GM18868 (cell line): ENCODE measurements around the gene ASB4.
"Not testable (repeated sequence)": the region's sequence is repeated elsewhere in the genome, so short reads cannot be mapped to it uniquely, and the experiment has no call there.

Experiments
- ATAC-seq: cut with Tn5 transposase; IDR thresholded peaks from one replicate; pipeline ENCODE4 v1.9.1; 2021; ENCODE audit warnings: mild to moderate bottlenecking, moderate library complexity; ENCODE audit not compliant: unreplicated experiment

ASB4 gene

DNA sequence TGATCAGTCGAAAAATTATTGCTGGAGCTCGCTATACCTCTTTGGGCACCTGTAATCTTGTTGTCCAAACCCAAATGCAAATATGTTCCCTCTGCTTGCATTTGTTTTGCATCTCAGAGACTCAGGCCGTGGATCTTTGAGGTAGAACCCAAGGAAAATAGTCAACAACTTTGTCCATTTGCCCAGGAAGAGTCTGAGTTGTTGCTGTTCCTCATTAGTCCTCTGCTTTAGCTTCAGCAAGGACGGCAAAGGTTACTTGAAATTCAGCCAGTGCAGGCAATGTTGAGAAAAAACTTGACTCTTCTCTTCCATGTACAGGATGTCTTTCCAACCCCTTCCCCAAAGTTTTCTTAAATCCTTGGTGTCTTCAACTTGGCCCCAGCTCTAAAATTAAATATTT is 64.8 kb downstream of the ASB4 start:
- ATAC-seq: no peak

DNA sequence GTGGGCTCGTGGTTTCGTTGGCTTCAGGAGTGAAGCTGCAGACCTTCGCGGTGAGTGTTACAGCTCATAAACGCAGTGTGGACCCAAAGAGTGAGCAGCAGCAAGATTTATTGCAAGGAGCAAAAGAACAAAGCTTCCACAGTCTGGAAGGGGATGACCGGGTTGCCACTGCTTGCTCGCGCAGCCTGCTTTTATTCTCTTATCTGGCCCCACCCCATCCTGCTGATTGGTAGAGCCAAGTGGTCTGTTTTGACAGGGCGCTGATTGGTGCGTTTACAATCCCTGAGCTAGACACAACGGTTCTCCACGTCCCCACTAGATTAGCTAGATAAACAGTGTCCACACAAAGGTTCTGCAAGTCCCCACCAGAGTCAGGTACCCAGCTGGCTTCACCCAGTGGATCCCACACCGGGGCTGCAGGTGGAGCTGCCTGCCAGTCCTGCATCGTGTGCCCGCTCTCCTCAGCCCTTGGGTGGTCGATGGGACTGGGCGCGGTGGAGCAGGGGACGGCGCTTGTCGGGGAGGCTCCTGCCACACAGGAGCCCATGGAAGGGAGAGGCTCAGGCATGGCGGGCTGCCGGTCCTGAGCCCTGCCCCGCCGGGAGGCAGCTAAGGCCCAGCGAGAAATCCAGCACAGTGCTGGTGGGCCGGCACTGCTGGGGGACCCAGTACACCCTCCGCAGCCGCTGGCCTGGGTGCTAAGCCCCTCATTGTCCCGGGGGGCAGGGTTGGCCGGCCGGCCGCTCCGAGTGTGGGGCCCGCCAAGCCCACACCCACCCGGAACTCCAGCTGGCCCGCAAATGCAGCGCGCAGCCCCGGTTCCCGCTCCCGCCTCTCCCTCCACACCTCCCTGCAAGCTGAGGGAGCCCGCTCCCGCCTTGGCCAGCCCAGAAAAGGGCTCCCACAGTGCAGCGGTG is 66.5 kb downstream of the ASB4 start:
- ATAC-seq: not testable (repeated sequence)

DNA sequence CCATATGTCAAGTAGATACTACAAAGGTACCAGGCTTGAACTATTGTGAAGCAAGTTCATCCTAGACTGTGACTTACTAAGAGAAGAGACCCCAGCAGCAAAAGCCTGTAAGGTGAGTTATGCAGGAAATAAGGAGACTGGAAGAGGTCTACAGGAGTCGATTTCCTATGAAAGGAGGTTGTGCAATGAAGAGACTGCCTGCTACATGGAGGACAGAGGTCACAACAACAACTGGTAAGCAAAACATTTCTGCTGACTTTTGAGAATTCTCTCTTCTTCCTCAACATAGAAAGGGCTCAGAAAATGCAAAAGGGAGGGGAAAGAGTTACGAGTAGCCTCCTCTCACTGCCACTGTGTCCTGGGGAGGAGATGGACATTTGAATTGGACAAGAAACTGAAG is 68.2 kb downstream of the ASB4 start:
- ATAC-seq: no peak

DNA sequence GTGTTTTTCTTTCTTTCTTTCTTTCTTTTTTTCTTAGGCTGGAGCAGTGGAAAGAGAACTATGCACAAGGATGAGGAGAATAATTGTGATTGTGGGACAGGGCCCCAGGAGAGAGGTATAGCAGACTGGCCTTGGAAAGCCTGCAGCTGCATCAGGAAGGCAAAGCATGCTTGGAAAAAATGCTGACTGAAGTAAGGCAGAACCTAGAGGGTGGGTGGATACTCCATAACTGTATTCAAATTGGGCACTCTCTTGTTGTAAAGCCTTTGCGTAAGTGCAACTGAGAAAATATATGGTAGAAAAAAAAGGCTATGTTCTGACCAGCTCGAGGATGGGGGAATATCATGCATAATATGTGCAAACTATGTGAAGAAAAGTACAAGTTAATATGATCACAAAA is 71.0 kb downstream of the ASB4 start:
- ATAC-seq: no peak

DNA sequence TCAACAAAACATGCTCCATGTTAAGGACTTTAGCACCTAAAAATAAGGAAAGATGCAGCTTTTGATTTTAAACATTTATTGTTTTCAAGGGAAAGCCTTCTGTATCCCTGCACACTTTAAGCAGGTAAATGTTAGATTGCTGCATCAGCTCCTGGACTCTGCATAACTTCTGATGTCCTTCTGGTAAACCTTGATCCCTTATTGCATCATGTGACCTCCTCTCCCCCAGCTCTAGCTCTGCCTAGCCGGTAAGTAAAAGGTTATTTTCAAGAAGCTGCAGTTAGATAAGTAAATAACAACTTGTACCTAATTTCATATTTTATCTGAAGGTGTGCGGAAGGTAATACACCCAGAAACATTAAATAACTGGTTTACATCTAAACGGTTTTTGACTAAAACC is 73.1 kb downstream of the ASB4 start:
- no peak for ATAC-seq

DNA sequence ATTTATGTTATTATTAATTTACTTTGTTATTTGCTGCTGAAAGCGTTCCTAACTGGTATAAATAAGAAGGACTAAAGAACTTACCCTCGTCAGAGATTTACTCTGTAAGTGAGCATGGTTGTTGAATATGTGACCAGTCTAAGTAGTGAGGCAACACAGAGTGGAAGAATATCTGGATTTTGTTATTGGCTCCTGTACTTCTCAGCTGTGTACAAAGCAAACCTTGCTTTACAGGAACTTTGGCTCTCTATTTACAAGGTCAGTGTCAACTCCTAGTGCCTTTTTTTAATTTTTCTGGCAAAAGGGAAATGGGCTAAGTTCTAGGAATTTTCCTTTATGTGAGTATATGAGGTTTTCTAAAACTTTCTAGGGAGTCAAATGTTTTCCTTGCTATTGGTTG is 74.9 kb downstream of the ASB4 start:
- ATAC-seq: no peak

DNA sequence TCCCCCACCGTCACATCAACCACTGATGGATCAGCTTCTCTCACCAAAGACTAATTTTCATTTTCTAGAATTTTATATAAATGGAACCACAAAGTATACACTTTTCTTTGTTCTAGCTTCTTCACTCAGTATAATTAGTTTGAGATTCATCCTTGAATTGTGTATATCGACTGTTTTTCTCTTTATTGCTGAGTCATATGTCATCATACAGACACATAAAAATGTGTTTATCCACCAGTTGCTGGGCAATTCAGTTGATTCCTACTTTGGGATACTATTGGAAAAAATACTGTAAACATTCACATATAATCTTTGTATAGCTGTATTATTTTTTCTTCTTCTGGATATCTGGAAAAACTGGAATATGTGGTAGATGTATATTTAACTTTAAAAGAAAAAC is 84.0 kb downstream of the ASB4 start:
- no peak for ATAC-seq

DNA sequence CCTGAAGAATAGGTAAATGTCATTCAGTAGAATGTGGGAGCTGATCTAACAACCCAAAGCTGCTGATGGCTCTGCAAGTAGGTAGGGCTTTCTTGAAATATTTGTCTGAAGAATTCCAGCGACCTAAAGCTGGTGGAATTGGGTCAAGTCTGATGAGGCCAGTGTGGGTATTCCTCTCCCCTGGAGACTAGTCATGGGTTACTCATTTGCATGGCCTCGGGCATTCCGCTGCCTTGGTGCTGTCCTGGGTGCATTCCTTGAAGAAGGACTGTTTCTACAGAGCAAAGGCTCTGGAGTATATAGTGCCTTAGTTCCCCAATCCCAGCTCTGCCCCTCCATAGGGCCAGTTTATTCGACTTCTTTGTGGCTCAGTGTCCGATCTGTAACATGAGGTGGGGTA is 91.4 kb downstream of the ASB4 start:
- ATAC-seq: no peak

DNA sequence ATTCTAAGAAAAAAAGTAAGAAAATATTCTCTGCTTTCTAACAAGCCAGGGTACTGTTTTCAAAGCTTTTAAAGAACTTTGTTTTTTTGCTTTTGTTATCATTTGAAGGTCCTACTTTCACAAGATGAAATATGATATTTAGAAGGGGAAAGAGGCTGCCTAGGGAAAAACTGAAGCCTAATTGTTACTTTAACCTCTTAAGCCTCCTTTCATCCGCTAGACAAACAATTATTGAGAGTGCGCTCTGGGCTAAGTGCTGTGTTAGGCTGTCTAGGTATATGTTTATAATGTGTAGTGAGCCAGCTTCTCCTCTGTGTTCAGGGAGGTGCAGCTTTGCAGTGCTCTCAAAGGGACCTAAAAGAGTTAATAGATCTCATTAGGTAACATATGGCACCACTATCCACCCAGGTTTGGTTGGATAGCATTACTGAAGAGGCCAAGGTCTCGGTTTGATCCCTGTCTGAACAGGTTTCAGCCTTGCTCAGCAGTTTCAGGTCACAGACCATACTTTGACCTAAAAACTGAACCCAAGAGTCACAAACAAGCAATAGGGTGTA is 92.6 kb downstream of the ASB4 start:
- ATAC-seq: no peak

DNA sequence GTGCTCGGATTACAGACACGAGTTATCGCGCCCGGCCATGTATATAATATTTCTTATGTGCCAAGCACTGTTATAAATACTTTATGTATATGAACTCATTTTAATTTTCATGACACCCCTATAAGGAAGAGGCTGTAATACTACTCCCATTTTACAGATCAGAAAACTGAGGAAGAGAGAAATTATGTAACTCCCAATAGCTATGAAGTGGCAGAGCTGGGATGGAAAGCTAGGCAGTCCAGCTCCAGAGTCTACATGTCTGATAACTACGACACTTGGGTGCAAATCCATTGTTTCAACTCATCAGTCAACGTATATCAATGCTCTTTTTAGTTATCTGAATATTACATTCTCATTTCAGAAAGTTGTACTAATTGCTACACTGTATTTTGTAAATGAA is 93.6 kb downstream of the ASB4 start:
- ATAC-seq: no peak

DNA sequence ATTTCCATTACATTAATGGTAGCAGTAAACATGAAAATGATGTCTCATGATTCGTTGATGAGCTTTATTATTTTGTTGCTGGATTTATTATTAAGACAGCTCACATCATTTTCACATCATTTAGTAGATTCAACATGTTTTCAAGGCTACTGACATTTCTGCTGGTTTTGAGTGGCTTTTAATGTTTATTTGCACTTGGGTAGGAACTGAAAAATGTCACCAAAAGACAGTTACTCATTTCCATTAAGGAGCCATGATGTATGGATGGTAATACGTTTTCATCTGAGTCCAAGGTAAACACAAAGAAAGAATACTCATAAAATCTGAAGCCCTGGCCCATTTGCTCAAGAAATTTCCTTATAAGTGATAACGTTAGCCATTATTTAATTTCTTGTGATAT is 95.7 kb downstream of the ASB4 start:
- ATAC-seq: no peak

DNA sequence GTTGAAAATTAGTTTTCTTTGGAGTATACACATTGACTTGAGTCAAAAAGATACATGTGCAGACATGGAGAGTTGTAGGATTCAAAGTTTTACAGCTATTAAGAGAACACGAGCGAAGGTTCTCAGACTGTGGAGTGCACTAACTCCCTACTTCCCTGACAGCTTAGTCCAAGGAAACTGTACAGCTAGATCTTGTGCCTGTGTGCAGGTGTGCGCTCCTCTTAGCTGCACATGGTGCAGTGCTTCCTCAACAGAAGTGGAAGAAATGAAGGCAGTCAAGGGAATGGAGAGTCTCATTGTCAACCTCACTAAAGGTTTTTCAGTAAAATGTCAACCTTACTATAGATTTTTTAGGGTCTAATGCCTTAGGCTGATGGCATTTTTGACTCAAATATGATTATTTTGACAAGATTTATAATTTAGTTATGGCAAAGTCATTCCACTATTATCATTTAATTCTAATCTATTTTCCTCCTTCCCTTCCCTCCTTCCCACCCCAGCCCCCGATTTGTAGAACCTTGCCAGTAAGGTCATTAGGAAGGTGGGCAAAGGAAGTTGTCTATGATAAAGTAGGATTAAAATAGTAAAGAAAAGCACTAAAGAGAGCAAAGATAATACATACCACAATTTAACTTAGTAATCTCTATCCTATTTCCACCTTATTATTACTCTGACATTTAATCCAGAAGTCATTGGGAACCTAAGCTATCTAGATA is 97.0 kb downstream of the ASB4 start:
- ATAC-seq: no peak

DNA sequence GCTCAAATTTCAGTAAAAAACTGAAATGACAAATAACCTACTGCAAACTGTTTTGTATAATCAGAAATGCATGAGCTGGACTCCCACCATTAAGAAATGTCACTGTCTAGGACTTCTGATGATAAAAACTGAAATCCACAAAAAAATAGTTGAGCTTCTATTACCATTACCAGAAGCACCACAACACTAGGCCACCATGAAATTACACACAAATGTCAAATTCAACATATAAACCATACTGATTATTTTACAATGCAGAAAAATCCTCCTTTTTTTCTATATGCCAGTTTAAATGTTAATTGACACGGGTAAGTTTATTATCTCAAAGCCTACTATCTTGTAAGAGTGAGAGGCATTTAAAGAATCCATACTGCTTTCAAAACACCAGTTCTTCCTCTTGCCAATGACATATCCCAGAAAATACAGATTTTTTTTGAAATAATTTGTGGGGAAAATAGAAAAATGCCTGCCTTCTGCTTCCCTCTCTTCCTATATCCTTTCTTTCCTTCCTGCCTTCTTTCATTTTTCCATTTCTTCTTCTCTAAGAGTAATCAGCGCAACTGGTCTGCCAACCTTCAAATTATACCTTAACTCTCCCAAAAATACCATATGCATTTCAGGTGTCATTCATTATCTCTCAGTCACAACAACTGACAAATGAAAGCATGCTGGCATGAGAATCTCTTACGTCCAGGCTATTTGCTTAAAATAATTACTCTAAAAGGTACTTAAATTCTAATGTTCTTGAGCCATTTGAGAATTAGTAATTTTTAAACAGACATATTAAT is 98.3 kb downstream of the ASB4 start:
- ATAC-seq: no peak

DNA sequence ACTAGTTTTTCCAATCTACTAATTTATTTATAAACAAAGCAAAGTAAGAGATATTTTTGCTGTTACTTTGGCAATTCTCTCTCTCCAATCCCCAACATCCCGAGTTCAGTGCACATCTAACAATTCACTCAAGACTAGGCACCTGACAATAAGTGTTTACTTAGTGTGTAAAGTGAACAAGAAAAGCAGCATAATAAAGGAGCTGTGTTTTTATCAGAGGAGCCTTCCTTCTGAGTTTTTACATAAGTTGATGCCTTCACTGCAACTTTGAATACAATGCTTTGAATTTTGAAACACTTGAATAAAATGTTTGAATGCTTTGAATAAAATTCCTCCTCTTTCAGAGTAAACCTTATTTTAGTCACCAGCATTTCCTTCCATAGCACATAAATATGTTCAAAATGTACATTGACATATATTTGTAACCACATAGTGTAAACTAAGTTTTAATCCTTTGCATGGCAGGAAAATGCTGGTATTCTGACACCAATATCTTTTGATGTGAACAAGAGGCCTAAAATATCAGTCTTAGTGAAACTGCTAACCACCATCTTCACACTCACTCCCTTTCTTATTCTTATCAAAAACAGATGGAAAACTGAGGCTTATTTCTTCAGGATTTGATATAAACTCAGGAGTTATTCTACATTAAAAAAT is 99.2 kb downstream of the ASB4 start:
- ATAC-seq: no peak

DNA sequence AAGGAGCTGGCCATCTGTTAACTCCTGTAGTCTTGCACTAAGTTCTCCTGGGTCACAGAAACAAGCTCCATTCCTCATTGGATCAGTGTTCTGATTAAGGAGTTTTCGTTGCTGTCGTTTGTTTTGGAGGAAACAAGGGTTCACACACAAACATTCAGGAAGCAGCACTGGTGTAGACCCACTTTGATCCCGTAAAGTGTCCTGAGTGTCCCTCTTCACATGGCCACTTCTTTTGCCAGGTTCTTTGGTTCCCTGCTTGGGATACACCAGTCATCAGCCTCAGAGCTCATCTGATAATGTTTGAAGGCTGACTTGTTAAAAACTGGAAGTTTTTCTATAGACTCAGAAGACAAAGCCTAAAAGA is 99.7 kb downstream of the ASB4 start:
- no peak for ATAC-seq

DNA sequence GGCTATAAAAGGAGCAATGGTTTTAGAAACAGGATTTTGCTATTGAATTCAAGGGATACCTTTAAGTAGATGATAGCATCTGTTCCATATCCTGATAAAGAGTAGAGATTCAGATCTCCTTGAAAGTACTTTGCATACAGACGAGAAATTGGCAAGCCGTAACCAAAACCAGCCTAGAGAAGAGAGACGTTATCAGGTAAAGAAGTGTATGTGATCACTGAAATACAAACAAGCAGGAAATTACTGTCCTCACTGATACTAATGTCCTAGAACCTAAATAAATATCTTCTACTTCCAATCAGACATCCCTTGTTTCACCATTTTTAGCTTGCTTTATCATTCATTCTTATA is 101.2 kb downstream of the ASB4 start:
- ATAC-seq: no peak

DNA sequence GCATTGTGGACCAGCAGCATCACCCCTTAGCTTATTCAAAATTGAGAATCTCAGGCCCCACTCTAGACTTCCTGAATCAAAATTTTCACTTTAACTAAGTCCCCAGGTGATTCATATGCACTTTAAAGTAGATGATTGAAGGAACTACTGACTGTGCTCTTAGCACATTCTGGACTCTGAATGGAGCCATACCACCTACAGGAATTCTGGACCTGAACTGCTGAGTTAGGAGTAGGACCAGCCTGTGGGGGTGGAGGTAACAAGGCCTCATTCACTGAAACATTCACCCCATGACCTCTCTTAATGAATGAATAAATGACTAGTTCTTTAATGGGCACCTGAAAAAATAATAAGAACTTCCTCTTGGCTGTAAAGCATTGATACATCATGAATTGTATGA is 103.3 kb downstream of the ASB4 start:
- no peak for ATAC-seq

DNA sequence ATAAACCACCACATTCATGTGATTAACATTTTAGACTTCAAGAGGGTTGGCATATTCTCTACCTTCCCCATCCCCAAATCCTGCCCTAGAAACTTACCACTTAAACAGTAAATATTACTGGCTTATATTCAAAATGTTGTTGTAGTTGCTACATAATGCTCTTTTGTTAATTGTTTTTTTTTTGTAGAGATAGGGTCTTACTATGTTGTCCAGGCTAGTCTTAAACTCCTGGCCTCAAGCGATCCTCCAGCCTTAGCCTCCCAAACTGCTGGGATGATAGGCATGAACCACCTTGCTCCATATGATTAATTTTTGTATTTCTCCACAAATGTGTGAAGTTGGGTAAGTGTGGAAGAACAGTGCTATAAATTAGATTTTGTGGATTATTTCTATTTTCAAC is 104.0 kb downstream of the ASB4 start:
- ATAC-seq: no peak
